ENCODE measurements around the gene FOXP3. TPM values are rescaled to one million over a fixed set of nuclear protein-coding genes. Genes with fewer than 3 reads are reported as not detected.

Gene FOXP3
- total RNA-seq, 4 donors from 2014 or later: not detected

GRCh38 chrX:49243166-49243565 is 21.3 kb downstream of the FOXP3 start:
- DNase-seq (ENCODE audit: low spot score) (no peak), ATAC-seq (ENCODE audit: low FRiP score) (no peak)
- TF ChIP-seq CTCF (IDR thresholded peaks at IDR 0.05): no peak

- no peak for DNase-seq (ENCODE audit: low spot score)
- no peak for ATAC-seq (ENCODE audit: low FRiP score)
- no peak for TF ChIP-seq CTCF (IDR thresholded peaks at IDR 0.05)
Observed at GRCh38 chrX:49242545-49243066, 21.9 kb downstream of the FOXP3 start.

GRCh38 chrX:49238735-49239134 is 25.8 kb downstream of the FOXP3 start:
- TF ChIP-seq CTCF (IDR thresholded peaks at IDR 0.05): no peak
- no peak for ATAC-seq (ENCODE audit: low FRiP score)
- no peak for DNase-seq (ENCODE audit: low spot score)

- DNase-seq (ENCODE audit: low spot score) (no peak), ATAC-seq (ENCODE audit: low FRiP score) (no peak)
- TF ChIP-seq CTCF (IDR thresholded peaks at IDR 0.05): no peak
Observed at GRCh38 chrX:49237060-49237459, 27.4 kb downstream of the FOXP3 start.

- no peak for TF ChIP-seq CTCF (IDR thresholded peaks at IDR 0.05)
- ATAC-seq (ENCODE audit: low FRiP score) (no peak), DNase-seq (ENCODE audit: low spot score) (no peak)
Observed at GRCh38 chrX:49233887-49234555, 30.5 kb downstream of the FOXP3 start.

- DNase-seq (ENCODE audit: low spot score) (no peak), ATAC-seq (ENCODE audit: low FRiP score) (no peak)
- TF ChIP-seq CTCF (IDR thresholded peaks at IDR 0.05): no peak
Observed at GRCh38 chrX:49233176-49233575, 31.3 kb downstream of the FOXP3 start, which contains the start of gene CACNA1F. Gene CACNA1F (minus strand): TSS chrX:49233340. CDS start chrX:49233309, 31 bp downstream.

- DNase-seq (ENCODE audit: low spot score) (no peak), ATAC-seq (ENCODE audit: low FRiP score) (no peak)
- TF ChIP-seq CTCF (IDR thresholded peaks at IDR 0.05): no peak
Observed at GRCh38 chrX:49232525-49232924, 32.0 kb downstream of the FOXP3 start.
